NCI-H748 (cell line): ENCODE measurements around the gene AGMO.

Experiments used
- DNase-seq: peaks from one replicate; lab custom pipeline; 2025; ENCODE audit not compliant: unreplicated experiment; lab: John Stamatoyannopoulos, UW

The AGMO gene

GRCh38 chr7:15159261-15159660 is 402.6 kb downstream of the AGMO start:
- no peak for DNase-seq

- DNase-seq: no peak
Observed at GRCh38 chr7:15158141-15158810, 403.5 kb downstream of the AGMO start.
